Activated T-helper 1 cell treated with anti-CD3 and anti-CD28 coated beads, Interleukin-2, amount 50 U/mL, for 16 hours (primary cell): ENCODE data around the gene SMYD2.

Source experiments
- DNase-seq, 2 donors: peaks; one replicate each; pipeline ENCODE4 v3.0.0-alpha.2; 2020; ENCODE audit warnings: low read depth in 1 of 2, low spot score in 1 of 2

The SMYD2 gene

GRCh38 chr1:214327514-214327913 lies 46.6 kb downstream of the SMYD2 start:
- DNase-seq: no peak

GRCh38 chr1:214328770-214329469 lies 48.0 kb downstream of the SMYD2 start:
- peak; percentile 50 to 56 for DNase-seq

GRCh38 chr1:214329470-214330220 lies 48.7 kb downstream of the SMYD2 start:
- no peak for DNase-seq

- no peak for DNase-seq
These were observed 49.3 kb downstream of the SMYD2 start for GRCh38 chr1:214330222-214330621.

DNA sequence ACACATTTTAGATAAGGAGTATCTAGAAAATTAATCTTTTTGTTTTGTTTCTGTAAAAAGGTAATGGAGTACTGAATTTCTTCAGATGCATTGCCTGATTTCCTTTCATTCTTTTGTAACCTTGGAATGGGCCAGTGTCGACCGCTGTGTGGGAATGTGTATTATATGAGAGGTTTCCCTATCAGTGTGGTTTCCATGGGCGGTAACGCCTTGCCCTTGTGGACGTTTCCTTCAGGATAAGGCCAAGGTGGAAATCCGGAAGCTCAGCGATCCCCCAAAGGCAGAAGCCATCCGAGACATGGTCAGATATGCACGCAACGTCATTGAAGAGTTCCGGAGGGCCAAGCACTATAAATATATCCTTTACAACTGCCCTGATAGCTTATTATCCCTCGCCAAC lies 49.8 kb downstream of the SMYD2 start:
- DNase-seq: no peak

GRCh38 chr1:214331180-214331579 lies 50.2 kb downstream of the SMYD2 start:
- DNase-seq: no peak

GRCh38 chr1:214331827-214332423 lies 51.0 kb downstream of the SMYD2 start:
- peak in 1 of 2 donors; percentile 25 for DNase-seq

DNA sequence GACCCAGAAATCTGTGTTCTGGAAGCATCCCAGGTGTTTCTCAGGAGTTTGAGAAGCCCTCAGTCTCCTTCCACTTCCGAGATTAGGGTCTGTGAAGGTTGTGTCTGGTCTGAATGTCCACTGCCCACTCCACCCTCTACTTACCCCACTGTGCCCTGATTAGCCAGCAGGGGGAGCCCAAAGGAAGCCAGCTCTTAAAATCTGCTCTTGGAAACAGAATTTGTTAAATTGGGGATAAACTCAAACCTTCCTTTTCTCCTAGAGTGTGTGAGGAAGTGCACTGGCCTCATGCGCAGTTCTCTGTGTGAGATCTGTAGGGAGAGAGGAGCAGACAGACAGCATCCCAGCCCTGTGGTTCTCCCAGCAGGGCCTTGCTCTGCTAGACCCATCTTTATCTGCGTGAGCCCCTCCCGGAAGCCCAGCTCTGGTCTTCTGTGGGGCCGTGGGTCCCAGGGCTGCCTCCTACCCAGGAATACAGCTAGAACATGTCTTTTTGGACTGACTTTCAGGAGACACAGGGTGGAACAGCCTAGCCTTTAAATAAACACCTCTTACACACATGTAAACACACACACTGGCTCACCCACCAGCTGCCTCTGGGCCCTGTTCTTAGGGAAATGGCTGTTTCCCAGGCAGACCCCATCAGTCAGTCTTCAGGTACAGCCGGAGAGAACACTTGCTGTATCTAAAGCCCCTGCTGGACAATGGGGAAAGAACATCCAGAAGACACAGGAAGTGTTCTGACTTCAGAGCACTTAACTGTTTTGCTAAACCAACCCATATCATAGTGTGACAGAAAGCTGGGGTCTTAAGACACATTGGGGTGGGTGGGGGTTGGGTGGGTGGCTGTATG lies 52.2 kb downstream of the SMYD2 start:
- no peak for DNase-seq

GRCh38 chr1:214335567-214335966 lies 54.6 kb downstream of the SMYD2 start:
- no peak for DNase-seq

DNA sequence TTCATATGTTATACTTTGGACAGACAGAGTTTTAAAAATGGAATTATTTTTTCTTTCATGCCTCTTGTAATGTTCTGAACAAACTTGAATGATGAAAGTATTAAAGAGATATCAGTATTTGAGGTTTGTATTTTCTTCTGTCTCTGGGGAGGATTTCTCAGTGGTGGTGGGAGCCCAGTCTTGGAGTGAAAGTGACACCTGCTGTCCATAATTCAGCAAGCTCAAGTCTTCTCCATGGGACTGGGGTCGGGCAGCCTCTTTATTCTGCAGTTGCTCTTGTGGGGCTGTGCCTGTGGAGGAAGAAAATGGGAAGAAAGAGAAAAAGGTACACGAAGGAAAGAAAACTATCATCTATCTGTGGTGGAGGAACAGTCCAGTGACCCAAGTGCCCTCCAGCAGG lies 56.1 kb downstream of the SMYD2 start:
- DNase-seq: no peak

GRCh38 chr1:214337511-214337910 lies 56.6 kb downstream of the SMYD2 start:
- DNase-seq: no peak

DNA sequence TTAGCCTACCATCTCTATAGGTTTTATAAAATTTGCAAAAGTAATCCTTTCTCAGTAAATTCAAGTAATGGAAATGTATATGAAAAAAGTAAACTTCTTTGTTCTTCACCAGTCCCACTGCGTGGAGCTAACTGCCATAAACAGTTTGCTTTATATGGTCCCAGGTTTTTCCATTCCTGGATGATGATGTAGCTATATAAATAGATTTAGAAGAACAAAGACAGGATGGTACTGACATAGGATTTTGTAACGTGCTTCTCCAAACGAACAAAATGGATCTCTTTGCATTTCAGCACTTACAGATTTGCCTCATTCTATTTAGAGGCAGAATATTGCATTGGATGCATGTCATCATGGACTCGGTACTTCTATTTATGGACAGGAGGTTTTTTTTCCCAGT lies 57.3 kb downstream of the SMYD2 start:
- DNase-seq: no peak

GRCh38 chr1:214341459-214341858 lies 60.5 kb downstream of the SMYD2 start:
- no peak for DNase-seq

DNA sequence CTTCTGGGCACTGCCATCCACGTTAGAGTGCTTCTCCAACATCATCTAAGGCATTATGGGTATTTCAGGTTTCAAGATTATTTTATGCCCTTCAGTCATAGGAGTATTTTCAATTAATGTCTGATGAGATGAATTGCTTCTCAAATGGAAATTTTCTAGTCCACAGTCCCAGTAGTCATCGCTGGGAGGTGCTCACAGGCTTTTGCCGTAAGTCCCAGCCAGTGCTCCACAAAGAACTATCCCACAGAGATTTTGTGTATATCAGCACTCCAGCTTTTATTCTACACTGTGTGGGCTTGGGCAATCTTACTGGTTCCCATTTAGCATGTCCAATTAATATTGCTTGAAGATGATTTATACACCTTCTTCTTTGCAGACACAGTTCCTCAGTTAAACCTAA lies 61.0 kb downstream of the SMYD2 start:
- DNase-seq: no peak

GRCh38 chr1:214342525-214342924 lies 61.6 kb downstream of the SMYD2 start:
- no peak for DNase-seq

DNA sequence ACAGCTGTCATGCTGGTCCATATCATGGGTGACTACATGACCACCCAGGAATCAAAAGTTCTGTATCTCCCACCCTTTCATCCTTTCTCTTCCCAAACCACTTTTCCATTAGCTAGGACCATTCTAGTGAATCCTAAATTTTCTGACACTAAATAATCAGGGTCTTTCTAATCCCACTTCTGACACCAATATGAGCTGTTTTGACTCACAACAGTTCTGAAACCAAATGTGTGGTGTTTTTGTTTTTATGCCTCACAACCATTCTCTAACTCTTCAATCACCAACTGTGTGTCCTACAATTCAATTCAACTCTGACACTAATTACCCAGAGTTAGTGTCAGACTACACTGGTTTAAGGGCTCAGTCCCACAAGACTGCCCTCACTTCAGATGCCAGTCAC lies 63.9 kb downstream of the SMYD2 start:
- no peak for DNase-seq

DNA sequence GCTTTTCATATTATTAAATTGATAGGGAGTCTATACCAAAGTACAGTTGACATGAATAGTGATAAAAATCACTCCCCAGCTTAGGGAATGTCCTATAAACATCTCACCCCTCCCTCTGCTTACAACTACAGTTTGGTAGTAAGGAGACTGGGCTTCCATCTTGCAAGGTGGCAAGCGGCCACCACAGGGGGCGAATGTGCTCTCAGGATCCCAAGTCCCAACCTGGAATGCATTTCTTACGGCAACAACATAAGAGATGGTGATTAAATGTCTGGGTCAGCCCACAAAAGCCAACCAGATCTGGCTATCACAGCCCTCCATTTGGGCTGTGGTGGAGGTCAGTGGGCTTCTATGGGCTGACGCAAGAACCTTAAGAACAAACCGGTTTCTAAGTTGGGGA lies 68.0 kb downstream of the SMYD2 start:
- DNase-seq: no peak

DNA sequence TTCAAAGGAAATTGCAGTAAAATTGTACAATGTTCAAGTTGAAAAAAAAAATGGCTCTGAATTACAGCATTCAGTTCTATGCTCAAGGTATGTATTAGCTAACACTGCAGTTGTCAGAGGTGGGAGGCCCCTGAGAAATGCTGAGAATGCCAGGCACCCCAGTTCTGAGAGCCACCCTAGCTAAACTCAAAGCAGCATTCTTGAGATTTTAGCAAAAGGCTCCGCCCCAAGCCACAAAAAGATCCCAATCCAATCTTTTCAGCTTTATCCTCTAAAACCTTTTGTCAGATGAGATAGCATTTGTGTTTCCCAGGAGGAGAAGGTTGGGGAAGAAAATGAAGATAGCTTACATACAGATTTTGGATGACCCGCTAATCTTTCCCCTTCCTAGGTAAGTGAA lies 68.8 kb downstream of the SMYD2 start:
- no peak for DNase-seq

- DNase-seq: no peak
These were observed 70.8 kb downstream of the SMYD2 start for GRCh38 chr1:214351551-214352277.

- no peak for DNase-seq
These were observed 71.9 kb downstream of the SMYD2 start for GRCh38 chr1:214352838-214353237.
